Measurements from ENCODE around the gene TRIM39.

TRIM39 gene

DNA sequence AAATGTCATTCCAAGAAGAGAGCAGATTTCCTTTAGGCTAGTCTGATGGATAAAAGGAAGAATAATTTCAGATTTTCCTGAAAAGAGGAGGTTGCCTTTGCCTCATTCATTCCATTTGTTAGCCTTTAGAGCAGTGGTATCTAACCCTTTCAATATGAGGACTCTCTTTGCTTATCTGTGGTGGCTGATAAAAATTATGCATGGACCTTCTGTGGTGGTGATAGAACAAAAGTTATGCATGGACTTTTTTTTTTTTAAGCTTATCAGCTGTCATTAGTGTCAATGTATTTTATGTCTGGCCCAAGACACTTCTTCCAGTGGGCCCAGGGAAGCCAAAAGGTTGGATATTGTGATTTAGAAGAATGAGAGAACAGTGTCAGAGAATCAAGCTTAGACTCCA lies 1.7 kb downstream of the TRIM39 start:
- no peak for DNase-seq

DNA sequence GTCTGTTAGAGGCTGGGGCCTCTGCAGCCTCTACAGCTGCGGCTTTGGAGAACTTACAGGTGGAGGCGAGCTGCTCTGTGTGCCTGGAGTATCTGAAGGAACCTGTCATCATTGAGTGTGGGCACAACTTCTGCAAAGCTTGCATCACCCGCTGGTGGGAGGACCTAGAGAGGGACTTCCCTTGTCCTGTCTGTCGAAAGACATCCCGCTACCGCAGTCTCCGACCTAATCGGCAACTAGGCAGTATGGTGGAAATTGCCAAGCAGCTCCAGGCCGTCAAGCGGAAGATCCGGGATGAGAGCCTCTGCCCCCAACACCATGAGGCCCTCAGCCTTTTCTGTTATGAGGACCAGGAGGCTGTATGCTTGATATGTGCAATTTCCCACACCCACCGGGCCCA lies 2.6 kb downstream of the TRIM39 start:
- no peak for DNase-seq

DNA sequence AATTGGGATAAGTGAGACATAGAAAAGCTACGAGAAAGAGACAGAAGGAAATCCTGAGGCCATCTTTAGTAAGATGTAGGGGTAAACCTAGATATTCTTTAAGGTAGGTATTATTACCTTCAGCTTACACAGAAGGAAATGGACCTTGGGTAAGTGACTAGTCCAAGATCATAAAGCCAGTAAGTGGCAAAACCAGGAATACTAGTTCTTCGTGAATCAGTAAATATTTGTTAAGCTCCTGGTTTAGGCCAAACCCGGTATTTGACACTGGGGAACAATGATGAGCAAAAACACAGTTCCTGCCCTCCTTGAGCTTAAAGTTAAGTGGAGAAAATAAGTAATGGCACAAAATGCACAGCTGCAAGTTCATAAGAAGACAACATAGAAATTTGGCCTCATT lies 5.3 kb downstream of the TRIM39 start:
- no peak for DNase-seq

DNA sequence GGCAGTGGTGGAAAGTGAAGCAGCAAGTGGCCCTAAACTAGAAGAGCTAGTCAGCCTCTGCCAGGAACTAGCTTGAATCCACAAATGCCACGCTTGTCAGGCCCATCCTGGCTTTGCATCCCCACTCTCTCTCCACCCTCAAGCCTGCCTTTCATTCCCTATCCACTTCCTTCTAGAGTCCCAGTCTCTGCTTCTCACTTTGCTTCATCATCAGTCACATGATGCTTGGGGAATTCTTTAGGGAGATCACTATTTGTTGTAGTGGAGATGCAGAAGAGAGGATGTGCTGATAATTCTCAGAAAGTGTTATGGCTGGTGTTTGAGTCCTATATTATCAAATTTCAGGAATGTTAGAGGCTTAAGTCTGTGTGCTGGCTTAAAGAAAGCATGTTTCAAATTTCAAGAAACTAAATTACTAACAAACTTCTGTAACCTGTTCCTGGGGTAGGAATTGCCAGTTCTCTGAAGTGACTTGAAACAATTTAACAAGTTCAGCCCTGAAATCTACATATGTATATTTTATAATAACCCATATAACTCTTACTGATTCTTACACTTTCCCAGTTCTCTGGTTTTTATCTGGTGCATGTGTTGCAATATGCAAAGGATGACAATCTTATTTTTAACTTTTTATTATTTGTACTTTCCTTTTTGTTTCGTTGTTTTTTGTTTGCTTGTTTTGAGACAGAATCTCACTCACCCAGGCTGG lies 7.5 kb downstream of the TRIM39 start:
- no peak for DNase-seq

DNA sequence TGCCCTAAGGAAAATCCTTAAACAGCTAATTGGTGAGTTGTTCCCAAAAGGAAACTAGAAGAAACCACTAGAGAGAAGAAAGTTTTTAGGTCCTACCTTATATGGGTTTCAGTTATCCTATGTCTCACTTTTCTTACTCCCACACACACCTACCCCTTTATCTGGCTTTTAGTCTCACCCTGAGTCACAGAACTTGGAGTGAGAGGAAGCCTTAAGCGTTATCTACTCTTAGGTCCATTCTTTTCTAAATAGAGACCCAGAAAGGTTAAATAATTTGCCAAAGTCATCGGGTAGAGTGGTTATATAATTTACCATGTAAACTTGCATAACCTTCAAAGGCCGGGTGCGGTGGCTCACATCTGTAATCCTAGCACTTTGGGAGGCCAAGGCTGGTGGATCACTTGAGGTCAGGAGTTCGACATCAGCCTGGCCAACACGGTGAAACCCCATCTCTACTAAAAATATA lies 13.9 kb downstream of the TRIM39 start:
- DNase-seq = no peak

DNA sequence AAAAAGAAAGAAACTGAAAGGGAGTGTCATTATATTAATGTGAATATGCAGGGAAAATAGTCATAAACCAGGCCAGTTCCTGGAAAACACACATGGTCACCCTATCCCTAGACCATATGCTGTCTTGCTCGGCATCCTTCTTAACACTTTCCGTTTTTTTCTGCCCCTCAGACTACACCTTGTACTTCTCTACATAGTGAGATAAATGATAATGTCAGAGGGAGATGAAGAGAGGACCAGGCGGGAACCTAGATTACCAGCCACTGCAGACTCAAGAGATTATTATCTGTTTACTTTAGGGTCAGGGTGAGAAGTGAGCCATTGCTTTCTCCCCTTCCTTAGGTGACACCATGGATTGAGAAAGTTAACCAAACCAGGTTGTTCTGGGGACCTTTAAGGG lies 14.5 kb downstream of the TRIM39 start:
- DNase-seq = no peak

DNA sequence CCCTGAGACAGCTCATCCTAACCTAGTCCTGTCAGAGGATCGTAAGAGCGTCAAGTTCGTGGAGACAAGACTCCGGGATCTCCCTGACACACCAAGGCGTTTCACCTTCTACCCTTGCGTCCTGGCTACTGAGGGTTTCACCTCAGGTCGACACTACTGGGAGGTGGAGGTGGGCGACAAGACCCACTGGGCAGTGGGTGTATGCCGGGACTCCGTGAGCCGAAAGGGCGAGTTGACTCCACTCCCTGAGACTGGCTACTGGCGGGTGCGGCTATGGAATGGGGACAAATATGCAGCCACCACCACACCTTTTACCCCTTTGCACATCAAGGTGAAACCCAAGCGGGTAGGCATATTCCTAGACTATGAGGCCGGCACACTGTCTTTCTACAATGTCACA lies 15.0 kb downstream of the TRIM39 start:
- no peak for DNase-seq

DNA sequence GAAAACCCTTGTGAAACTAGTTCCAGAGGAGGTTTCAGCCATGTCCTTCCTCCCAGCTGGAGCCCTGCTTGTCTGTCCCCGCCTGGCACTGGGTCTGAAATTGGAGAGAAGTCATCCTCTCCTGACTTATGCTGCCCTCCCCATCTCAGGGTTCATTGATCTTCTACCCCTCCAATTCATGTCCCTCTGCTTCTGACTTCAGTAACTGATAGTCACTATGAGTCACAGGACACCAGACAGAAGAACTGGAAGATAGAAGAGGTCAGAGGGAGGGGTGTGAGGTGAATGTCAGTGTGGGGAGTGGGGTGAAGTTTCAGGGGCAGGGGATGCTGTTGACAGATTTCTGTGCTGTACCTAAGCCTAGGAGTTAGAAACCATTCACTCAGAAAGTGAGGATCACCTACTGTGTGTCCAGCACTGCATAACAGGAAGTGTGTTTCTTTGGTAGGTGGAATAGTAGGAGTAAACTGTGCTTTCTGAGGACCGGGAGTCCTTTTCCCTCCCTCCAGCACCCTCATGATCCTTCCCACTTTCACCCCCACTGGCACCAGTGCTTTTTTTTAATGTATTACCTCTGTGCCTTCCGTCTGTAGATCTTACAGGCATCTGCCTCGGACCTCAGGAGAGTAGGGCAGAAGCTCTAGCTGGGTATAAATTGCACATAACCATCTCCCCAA lies 17.6 kb downstream of the TRIM39 start:
- DNase-seq = no peak

DNA sequence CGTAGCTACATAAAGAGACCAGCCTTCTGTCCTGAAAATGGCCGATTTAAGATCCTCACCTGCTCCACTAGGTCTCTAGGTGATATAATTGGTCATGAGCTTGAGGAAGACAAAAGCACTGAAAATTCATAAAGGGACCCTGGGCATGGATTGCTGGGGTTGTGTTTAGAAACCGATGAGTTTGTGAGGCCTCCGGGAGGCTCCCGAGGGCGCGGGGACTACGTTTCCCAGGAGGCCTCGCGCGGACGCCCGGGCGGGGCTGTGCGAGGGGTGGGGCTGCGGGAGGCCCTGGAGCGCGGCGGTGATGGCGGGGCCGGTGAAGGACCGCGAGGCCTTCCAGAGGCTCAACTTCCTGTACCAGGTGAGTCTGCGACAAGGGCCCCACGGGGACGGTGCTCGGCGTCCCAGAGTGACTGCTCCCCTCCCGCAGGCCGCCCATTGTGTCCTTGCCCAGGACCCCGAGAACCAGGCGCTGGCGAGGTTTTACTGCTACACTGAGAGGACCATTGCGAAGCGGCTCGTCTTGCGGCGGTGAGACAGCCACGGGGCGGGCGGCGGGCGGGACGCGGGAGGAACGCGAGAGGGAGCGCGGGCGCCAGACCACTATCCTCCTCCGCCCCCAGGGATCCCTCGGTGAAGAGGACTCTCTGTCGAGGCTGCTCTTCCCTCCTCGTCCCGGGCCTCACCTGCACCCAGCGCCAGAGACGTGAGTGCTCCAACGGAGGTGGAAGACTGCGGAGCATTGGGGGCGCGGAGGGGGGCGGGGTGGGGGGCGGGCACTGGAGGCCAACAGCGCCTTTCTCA lies 18.3 kb downstream of the TRIM39 start, which contains the start of gene RPP21:
Gene RPP21, plus strand, starts transcription at position 289 of the 804 bp plus-strand sequence. Its CDS starts 16 bp downstream, at position 305.
- DNase-seq = peak; percentile 71 to 84 (median 81)

DNA sequence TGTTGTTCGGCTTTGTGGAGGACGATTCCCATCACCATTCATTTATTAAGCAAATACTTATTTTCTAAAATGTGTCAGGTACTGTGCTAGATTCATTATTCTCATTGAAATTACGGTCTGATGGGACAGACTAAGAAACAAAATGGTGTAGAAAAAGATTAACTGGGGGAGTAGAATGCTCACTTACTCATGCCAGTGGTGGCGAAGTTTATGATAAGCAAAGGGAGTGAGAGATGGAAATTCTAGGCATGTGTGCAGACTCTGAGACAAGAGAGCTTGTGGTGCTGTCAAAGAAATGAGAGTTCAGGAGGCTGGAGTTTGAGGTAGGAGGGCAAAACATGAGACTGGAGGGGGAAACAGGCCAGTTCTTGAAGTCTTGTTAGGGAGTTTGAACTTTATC lies 19.1 kb downstream of the TRIM39 start:
- no peak for DNase-seq

DNA sequence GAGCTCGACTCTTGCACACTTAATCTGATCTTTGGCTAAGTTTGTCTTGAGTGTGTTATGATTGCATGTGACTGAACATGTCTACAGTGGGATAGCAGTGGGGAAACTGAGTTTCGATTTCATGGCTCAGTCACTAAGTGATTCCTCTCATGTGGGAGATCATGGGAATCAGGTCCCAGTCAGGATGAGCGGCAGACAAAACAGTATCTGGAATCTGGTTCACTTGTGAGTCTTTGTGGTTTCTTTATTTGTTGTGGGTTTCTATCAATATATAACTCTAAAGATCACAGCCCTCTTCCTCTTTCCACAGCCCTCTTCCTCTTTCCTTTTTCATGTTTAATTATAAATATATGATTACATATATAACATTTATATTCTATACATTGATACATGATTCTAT lies 22.2 kb downstream of the TRIM39 start:
- no peak for DNase-seq

DNA sequence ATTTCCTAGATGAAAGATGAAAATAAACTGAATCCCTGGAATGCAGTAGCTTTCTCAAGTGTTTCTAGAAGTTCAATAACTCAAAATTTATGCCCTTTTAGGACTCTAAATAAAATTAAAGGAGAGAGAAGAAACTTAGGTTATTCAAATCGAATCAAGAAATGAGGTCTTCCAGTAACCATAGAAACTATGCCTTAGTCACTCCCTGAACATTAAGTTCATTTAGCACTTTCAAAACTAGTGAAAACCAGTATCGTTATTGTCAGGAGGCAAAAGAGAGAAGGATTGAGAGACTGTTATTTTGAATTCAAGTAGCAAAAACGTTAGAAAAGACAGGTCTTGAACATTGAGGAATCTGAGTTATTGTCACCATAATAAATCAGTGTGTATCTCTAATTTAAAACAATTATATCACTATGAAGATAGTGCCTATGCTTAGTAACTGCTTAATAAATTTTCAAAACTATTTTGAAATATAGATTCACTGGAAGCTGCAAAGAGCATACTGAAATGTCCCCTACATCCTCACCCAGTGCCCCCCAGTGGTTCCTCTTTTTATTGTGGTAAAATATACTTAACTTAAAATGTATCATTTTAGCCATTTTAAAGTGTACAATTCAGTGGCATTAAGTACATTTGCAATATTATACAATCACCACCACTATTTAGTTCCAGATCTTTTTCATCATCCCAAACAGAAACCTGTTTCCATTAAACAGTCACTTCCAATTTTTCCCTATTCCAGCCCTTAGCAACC lies 22.9 kb downstream of the TRIM39 start:
- no peak for DNase-seq

DNA sequence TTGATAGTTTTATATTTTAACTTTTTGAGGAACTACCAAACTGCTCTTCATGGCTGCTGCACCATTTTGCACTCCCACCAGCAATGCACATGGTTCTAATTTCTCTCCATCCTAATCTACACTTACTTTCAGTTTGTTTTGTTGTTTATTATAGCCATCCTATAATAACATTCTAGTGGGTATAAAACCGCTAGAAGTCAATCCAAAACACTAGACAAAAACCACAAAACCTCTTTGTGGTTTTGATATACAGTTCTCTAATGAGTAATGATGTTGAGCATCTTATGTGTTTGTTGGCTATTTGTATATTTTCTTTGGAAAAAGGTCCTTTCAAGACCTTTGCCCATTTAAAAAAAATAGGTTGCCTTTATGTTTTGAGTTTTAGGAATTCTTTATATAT lies 23.8 kb downstream of the TRIM39 start:
- no peak for DNase-seq

DNA sequence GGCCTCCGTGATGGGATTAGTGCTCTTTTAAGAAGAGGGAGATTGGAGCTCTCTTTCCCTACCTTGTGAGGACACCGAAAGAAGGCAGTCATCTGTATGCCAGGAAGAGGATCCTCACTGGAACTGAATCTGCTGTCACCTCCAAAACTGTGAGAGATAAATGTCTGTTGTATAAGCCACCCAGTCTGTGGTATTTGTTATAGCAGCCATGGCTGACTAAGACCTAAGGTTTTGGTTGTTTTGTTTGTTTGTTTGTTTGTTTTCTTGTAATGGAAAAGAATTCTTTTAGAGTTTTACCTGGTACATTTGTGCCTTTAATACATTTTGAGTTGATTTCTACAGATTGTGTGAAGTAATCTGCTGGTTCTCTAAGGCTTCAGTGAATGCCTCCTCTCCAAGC lies 25.8 kb downstream of the TRIM39 start:
- DNase-seq = no peak

DNA sequence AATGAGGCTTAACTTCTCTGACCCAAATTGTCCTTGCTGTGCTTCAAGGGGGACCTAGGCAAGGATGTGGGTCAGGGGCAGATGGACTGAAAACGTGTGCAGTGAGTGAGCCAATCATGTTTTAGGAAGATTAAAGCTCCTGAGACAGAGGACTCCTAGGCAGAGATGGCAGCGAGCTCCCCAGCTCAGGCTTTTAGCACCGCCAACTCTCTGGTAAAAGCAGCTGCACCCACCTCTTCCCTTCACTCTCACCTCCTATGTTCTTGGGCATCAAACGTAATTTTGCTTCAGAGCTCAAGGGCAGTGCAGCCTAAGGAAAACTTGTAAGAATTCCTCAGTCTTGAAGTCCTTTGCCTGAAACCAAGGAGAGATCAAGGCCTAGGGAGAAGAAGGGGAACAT lies 28.6 kb downstream of the TRIM39 start:
- no peak for DNase-seq

DNA sequence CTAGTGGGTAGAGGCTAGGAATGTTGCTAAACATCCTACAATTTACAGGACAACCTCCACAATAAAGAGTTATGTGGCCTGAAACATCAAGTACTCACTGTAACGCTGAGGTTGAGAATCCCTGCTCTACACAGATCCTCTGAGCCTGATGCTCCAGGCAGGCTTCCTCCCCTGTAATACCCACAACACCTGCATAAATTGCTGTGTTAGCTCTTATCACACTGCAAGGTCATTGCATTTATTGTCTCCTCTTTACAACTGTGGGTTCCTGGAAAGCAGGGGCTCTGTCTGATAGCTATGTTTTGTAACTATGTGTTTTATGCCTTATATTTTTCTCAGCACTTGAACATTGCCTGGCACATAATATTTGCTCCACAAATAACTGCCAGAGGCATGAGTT lies 29.8 kb downstream of the TRIM39 start:
- no peak for DNase-seq

DNA sequence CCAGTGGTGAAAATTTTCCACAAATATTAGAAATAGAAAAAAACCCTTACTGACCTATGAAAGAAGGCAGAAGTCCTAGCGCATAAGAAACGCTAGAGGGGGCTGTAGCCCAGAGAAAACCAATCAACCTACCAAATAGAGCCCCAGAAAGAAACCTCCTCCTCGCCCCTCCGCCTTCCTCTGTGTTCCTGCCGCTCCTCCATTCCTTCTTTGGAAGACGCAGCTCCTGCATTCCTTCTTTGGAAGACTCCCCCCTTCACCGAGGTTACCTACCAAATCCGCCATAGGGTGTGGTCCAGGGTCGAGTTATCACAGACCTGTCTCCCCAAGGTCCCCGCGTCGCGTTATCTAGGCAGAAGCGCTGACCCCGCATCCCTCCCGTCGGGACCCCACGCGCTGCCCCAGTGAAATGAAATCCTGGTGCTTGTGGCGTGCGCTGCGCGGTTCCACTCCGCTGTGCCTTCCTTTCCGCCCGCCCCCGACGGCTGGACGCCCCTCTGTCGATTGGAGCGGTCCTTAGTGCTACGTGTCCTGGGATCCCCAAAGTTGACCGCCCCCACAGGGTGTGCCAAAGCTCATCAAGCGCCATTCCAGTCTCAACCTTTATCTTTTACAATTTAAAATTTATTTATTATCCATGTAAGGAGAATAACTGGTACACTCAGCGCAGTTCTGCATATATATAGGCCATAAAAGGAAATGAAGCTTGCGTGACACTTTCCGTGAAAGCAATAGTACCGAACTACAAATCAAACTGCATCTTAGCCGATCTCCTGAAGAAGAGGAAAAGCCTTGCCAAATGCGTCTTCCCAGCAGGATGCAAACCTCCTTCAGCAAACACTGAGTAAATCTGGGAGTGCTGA lies 31.2 kb downstream of the TRIM39 start:
- peak in 1 of 4 experiments; percentile 18 for DNase-seq

DNA sequence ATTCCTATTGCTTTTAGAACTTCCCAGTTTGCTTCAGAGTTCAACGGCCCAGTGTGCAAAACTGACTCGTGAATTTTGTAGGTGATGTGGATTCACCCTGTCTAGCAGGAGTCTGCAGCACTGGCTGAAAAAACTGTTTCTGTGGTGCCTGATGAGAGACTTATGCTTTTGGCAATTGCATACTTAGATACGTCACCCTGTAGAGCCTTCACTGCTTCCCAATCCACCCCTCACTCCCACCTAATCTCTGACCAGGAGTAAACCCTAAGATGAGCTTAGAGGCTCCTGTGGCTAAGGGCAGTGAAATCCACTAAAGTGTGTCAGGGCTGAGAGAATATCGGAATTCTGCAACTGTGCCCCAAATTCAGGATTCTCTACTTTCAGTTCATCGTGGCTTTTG lies 32.5 kb downstream of the TRIM39 start:
- no peak for DNase-seq

DNA sequence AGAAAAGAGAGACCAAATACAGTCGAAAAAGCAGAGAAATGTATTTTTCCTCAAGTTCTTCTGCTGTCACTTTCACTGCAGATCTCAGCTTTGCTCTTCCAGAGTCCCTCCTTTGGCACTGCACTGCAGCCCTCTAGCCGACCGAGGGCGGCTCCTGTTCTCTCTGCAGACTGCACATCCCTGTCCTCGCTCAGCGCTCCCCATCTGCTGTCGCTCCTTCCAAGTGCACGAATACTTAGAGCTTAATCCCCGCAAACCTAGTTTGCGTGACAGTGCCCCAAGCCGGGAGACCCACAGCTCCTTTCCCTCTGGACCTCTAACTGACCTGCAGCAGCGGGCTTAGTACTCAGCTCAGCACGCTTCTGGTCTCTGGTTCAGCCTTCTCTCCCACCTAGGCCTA lies 33.4 kb downstream of the TRIM39 start:
- DNase-seq = no peak

DNA sequence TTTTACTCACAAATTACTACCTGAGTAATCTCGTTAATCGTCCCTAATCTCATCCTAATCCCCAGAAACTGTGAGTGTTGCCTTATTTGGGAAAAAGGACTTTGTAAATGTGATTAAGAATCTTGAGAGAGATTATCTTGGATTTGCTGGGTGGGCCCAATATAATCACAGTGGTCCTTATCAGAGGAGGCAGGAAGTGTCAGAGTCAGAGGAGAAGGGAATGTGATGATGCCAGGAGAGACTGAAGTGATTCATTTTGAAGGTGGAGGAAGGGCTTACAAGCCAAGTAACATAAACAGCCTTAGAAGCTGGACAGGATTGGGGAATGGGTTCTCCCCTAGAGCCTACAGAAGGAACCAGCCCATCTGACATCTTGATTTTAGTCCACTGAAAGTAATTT lies 34.9 kb downstream of the TRIM39 start:
- DNase-seq = no peak

DNA sequence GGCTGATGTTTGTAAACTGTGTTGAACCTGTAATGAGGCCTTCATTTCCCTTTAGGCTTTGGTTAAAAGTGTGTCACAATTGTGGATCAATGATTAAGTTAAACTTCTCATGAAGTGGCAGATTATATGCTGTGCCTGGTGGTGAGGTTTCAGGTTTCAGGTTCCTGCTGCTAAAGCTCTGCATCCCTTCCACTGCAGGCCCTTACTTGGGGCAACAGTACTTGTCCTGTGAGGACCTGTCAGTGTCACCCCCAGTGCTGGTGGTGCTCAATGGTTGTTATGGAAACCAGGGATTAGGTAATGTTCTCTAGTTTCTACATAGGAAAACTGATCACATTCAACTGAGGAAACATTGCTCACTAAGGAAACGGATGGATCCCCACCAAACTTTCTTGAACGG lies 36.7 kb downstream of the TRIM39 start:
- no peak for DNase-seq

DNA sequence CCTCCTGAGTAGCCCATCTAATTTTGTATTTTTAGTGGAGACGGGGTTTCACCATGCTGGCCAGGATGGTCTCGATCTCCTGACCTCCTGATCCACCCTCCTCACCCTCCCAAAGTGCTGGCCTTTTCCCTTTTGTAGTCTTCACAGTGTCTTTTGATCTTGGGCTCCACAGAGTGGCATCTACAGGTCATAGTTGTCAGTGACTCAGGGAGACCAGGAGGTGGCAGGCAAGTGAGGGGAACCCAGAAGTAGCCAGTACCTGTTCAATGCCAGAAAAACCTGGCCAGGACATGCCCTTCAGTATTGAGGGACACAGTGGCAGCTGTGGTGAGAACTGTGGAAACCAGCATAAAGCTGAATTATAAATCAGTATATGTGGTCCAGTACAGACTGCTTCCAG lies 37.9 kb downstream of the TRIM39 start:
- DNase-seq = no peak
